GM19463 (cell line): Measurements from ENCODE around the gene MTHFSD.

Experiments used
- ATAC-seq: cut with Tn5 transposase; IDR thresholded peaks from one replicate; pipeline ENCODE4 v1.9.1; 2021; ENCODE audit warnings: mild to moderate bottlenecking, moderate library complexity; ENCODE audit not compliant: unreplicated experiment

The MTHFSD gene

DNA sequence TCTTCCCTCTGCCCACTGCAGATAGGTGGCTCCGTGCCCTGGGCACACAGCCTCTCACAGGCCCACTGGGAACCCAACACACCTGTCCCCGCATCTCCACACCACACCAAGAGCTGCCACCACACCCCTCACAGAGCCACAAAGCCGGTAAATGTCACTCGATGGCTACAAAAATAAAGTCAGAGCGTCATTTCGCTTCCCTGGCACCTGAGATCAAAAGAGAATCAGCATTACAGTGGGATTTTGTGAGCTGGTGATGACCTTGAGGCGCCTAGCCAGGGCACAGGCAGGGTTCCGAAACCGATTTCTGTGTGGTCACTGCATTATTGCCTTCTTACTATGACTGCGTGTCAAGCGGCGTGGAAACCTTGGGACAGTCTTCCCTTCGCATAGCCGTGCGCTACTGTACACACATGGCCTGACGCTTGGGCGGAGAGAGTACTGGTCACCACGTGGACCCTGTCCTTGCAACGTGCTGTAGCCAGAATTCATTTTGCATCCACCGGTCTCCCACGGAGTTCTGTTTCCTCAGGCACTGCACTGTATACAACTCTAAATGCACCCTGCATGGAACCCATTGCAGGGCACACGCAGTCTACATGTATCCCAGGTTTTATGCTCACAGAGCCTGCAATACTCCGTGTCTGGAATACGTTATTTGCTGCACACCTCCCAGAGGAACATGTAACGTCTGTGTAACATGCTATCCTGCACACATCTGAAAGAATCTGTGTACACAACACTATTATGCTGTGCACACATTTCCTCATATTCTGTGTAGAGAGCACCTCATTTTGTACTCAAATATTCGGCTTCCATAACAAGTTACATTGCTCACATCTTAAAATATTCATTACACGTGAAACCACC lies 50.5 kb downstream of the MTHFSD start:
- no peak for ATAC-seq

DNA sequence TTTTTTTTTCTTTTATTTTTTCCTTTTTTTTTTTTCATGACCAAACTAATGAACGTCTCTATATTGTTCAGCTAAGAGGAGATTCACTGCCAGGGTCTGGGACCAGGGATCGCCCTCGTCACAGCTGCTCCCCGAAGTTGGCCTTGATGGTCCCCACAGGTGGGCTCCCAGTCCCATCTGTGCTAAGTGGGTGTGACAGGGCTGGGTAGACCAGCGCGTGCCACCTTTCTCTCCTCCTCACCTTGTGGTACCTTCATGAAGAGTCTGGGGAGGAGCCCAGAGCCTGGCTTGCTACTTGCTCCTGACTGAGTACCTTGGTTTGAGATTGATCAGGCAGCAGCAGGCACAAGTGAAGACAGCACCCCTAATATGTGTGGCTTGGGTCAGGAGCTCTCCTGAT lies 51.2 kb downstream of the MTHFSD start:
- ATAC-seq, result no peak

DNA sequence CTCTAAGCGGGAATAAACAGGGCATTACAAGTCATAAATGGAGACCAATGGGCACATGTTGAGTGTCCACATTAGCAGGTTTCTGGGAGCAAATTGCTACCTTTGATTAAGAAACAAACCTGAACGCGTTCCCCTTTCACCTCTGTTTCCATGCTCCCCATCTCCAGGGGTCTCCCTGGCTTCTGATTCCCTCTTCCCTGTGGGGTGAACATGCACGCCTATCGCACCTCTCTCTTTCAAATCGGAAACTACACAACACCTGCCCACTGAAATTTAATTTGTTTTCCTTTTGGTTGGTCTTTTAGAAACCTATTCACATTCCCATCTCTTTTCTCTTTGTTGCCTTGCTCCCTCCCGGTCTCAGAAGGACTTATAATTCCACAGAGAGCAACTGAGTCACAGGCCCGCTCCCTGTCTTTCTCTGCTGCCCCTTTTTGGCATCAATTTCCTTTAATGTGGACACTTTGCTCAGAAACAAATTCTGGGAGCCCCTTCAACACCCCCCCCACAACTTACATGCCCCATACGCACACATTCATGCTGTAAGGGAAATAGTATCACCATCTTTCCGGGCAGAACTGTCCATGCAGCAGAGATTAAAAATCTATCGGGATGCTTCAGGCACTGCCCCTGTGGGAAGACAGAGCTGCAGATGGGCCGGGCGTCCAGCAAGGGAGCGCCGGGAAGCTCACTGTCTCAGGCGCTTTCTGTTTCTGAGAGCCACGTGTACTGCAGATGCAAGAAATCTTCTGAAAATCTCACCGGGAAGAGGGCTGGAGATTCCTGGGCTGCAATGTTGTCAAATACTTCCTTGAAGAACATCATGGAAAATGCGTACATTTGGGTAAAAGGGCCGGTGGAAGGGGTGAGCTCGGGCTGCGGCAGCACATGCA lies 51.9 kb downstream of the MTHFSD start:
- ATAC-seq, result no peak

DNA sequence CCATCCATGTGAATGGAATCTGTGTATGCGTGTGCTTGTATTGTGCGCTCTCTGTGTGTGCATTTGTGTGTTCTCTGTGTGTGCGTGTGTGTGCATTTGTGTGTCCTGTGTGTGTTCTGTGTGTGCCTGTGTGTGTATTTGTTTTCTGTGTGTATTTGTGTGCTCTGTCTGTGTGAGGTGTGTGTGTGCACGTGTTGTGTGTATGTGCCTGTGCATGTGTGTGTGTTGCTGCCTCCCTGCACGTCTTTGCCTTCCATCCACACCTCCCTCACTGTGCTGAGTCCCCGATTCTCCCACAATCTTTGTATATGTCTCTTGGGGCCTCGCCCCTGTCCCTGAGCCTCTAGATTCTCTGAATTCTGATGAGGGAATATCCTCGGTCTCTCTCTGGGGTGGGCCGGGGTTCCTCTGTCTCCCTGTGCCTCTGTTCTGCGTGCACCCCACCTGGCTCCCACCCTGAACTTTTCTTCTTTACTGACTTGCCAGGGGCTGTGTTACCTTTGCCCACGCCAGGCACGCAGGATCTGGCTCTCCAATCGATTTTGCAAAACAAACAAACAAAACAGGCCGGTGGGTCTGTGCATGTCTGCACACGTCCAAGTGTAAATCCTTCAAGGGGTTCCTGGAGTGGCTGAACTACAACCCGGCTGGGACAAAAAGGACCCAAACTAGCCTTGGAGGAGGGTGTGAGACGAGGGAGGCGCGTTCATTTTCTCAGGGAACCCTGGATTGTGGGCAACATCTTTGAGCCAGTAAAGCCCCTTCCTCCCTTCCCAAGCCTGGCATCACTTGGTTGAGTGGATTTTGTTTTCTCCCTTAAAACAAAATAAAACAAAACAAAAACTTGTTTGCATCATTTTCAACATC lies 52.8 kb downstream of the MTHFSD start:
- no peak for ATAC-seq

DNA sequence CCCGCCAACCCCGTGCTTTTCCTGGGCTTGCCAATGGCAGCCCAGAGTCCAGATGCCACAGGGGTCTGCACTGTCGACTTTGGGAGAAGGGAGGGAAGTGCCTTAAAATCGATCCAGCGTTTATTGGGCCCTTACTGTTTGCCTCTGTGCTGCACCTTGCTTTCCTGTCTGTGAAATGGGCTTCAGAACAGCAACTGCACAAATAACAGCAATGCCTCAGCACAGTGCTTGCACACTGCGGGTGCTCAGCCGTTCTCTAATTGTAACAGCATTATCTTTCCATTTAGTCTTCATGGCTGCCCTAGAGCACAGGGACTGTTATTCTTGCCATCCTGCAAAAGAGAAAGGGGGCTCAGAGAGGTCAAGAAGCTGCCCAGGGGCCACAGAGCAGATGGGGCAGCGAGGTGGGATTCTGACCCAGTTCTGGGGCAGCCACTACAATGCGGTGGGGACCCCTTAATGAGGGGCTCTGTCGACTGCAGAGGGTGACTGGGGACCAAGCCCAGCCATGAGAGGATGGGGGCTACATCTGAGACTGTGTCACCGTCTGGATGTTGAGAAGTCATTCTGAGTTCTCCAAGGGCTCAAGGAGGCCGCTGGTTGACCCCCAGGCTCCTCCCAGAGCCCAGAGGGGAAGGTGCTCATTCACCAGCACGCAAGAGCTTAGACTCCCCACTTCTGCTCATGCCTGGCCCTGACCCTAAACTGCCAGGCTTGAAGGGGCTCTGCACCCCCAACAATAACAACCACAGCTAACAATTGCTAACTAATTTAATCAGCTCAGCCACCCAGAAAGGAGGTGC lies 54.1 kb downstream of the MTHFSD start:
- ATAC-seq, result no peak

DNA sequence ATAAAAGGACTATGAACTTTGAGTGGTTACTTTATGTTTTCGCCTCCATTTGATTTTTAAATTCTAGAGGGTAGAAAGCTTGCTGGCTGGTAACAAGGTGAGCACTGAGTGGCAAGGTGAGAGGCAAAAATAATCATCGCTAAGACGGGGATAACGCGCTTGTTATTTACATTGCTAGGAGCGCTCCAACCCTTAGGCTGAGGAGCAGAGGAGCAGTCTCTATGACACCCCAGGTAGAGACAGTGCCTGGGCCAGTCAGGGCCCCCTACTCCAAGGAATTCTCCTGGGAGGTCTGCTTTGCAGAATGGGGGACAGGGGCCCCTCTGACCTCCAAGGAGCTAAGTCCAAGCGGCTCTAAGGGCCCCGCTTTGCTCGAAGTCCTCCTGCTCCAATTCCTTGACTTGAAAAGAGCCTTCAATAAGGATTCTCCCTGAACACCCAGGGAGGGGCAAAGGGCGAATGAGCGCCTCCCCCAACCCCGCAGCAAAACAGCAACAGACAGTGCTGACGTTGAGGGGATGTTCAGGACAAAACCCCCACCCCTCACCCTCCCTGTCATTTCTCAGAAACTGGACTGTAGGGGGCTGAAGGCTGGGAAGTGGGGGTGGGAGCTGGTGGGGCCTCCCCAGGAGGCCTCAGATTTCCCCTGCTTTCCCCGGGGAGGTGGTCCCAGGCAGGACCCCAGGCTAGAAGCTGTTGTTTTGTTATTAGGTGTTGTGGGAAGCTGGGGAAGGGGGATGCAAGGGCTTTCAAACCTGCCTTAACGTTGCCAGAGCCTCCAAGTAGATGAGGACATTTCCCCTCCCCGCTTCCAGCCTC lies 54.9 kb downstream of the MTHFSD start:
- ATAC-seq, result no peak

DNA sequence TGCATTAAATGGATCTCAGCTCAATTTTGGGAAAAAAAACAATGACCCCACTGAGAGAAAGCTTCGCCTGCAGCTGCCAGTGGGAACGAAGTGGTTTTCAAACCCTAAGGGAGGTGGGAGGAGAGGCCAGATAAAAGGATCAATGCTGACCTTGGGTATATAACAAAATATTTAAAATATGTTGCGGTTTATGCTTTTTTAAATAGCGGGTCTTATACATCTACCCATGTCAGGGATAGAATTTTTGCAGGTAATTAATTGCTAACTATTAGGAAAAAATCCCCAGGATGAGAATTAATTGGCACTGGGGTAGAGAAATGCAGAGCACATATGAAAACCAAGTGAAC lies 55.6 kb downstream of the MTHFSD start:
- ATAC-seq, result no peak

DNA sequence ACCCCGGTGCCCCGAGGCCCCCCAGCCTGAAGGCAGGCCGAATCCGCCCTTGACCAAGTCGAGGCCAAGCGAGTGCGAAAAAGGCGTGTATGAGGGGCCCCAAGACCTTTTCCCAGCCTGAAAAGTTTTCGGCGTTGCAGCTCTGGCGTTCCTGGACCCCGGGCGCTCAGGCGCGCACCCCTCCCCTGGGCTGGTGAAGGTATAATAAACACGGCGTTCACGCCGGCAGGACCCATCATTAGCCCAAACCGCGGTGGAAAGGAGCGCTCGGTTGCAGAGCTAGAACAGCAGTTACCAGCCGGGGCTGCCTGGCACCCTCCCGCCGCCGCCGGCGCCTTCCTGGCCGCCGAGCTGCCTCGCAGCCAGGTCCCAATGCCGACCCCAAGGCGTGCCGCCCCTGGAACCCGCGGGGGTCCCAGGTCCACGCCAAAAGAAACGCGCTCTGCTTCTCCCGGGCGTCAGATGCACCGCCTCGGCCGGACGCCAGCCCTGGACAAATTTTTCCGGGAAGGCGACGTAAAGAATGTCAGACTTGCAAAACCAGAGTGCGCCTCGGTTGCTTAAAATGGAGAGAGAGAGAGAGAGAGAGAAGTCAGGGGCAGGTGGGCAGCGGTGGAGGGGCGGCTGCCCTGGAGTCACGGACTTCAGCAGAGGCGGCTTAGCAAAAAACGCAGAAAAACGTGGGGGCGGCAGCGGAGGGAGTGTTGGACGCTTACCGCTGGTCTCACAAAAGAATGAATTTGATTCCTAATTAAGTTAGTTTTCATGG lies 56.2 kb downstream of the MTHFSD start:
- no peak for ATAC-seq

DNA sequence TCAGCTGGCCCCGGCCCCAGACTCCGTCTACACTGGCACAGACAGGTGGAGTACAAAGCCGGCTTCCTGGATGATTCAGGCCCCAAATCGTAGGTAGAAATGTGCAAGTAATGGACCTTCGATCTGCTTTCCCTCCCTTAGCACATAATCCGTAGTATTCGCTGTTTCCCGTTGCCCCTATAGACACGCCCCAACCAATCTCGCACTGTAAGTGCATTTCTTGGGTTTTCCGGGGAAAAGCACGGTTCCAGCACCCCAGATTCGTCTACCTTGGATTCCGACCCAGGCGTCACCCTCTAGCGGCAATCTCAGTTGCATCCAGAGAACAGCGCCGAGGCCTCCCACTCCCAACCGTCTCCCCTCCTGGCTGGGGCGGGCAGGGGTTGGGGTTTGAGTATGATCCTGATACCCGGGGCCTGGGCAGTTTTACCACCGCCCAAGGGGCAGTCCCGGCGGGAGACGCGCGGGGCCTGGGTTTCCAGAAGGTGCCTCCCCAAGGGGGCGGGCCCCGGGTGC lies 56.8 kb downstream of the MTHFSD start:
- no peak for ATAC-seq

DNA sequence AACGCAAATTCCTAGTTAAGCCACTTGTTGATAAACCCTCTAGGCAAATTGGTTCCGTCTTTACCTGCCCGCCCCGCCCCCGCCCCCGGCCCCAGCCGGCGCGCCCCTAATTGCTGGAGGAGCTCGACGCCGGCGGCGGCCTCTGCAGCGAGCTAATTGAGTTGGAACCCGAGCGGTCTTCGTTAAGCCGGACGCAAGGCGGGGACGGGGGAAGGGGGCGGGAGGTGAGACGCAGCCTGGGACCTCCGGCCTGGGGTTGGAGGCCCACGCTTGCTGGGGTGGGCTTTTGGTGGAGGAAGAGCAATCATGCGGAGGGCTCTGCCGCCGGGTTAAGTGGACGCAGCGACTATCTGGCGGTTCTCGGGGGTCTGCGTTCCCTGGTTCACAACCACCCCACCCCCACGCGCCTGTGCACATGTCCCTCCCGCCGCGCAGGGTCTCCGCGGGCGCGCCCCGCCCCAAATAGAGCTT lies 57.4 kb downstream of the MTHFSD start:
- no peak for ATAC-seq

DNA sequence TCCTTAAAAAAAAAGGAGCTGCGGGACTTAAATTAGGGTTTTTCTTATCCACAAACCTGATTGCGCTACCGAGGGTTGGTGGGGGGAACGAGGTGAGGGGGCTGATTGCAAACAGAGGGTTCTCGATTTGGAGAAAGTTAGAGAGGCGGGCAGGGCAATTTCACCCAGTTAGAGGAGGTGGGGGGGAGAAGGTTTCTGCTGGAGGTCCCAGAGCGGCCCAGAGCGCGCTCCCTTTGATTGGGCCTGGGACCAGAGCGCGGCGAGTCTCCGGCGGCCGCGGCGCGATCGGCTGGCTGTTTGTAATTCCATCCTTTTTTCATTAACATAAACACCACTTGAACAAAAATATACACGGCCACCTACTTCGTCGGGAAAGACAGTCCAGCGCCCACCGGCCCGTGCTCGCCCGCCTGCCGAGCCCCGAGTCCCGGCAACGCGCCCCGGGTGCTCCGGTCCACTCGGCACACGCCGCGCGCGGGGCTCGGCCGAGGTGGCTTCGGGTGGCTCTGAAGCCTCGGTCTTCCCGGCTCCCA lies 58.0 kb downstream of the MTHFSD start:
- ATAC-seq, result no peak

DNA sequence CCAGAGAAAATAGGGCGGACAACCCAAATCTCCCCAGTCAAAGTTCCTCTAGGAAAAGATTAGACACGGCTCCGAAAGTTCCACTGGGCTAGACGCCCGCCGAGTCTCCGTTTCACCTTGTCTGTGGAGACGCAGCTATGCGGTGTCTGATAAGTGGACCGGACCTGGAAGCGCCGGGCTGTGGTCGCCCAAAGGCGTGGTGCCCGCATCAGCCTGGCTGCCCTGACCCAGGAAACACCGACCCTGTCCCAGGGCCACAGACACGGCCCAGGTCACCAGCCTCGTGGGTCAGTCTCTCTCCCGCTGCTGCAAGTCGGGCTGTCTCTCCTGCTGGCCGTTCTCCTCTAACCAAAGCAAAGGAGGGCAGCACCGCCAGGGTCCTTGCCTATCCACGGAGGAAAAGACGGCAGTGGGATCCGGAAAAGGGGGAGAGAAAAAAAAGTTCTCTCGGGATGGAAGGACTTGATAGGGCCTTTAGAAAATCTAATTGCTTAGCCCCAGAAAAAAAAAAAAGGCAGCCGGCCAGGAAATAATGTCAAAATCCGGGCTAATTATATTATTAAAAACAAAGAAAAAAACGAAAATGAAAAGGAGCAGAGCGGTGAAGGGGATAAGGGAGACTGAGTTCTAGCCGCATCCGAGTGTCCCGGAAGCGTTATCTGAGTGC lies 58.6 kb downstream of the MTHFSD start:
- no peak for ATAC-seq

DNA sequence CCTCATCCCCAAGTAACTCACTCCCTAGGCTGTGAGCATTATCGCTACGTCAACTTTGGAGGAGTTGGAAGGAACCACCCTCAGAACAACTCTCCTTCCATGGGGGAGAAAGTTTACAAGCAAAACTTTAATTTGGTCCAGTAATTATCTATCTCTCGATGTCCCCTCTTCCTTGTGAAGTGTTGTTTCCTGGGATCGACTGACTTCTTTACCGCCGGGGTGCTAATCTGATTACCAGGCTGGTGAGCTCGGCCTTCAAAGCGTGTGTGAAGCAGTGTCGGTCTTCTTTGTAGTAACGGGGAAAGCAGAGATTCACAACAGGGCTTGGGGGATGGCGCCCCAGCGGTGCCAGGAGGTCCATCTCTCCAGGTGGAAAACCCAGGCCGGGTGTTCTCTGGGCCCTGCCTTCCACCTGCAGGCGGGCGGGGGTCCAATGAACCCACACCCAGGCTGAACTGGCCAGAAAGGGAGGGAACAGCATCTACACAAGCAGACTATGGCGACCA lies 59.2 kb downstream of the MTHFSD start:
- ATAC-seq, result no peak

DNA sequence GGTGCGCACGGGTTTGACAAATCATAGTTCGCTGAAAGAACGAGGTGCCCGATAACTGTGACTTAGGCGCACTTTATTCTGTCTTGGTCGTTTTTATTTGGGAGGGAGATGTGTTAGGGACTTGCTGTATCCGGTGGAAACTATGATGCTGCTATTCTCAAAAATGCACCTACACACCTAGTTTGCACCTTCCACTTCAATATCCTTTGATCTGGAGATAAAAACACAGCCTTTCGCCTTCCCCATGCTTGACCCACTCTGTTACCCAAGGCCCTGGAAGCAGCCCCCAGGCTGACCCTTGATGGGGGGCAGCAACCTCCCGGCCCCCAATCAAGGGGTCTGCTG lies 59.7 kb downstream of the MTHFSD start:
- ATAC-seq, result no peak

DNA sequence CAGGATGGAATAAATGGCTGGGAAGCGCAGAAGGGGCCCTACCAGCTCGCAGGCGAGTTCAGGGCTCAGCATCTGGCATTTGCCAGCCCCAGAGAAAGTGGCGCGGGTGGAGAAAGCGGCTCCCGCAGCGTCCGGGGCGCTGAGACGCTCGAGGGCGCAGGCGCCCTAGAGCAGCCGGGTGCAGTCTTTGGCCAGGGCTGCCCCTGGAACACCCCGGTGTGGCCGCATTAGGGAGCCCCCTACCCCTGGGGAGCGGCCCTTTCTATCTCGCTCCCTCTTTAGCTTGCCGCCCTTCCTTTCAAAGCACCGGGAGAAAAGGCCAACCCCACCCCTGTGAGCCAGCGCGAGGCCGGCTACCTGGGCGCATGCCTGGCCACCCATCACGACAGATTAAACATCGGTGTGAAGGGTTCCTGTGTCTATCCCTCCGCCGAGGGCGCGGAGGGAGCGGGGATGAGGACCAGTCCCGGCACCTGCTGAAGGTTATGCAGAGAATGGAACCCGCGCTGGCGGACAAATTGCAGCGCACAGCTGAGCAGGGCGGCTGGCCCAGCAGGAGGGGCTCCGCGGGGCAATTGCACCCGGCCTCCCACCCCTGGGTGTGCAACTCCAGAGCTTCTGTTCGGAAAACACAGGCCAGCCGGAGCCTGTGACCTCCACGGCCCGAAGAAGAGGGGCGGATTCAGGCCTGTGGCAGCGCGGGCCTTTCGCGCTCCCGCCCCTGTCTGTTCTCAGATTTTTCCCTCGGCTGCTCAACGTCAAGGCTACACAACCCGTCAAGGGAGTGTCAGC lies 60.3 kb downstream of the MTHFSD start:
- ATAC-seq, result no peak

DNA sequence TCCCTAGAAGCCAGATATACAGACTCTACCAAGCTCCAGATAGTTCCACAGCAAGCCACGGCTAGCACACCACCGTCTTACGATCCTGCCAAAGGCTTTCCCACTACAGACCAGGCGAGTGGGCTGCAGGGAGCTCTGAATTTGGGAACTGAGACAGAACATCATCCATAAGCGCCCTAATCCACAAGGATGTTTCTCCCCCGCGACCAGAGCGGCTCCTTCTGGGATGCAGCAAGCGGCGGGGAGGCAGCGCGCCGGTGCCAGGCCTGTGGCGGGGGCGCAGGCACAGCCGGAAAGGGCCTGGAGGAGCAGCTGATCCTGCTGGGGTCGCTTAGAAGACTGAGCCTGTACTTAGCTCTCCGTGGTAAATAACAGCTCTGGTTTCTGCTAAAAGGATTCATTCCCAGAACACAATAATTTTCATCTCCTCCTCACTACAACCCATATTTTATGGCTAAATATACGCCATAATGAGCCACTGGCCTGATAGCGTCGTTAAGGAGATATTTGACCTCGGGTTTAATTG lies 60.9 kb downstream of the MTHFSD start:
- no peak for ATAC-seq
